ENCODE measurements around the gene DIP2C. TPM values are rescaled to one million over a fixed set of nuclear protein-coding genes. Genes with fewer than 3 reads are reported as not detected.
A peak's percentile ranks its signal among the peaks of the same experiment; 100 is the strongest.

The DIP2C gene
- total RNA-seq, 3 donors from 2014 or later, result 8.0 to 72.0 (median 8.5) TPM

DNA sequence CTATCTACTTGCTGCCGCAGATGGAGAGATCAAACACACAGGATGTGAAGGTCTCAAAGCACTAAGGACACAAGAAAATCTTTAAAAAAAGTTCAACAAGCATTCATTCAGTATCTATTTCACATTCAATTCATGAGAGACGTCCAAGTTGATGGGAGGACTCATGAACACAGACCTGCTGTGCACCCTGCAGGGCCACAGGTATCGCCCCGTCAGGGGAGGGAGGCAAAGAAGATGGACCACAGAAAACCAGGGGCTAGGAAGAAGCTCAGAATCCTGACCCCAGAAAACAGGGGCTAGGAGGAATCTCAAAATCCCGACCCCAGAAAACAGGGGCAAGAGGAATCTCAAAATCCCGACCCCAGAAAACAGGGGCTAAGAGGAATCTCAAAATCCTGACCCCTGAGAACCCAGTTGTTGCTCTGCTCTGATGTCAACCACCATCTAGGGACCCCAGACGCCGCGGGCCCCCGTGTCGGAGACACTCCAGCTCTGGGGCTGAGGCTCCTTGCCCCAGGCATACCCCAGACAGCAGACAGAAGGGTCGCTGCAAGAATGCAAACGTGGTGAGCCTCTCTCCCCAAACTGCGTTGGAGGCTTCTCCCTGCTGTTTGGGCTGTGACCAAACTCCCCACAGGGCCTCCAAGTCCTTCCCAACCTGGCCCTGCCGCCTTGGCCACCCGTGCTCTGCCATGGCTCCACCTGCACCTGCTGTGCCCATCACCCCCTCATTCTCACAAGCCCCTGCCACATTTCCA is 197.6 kb downstream of the DIP2C start:
- DNase-seq (no peak), ATAC-seq (no peak)
- H3K9me3 ChIP-seq, result no peaks in the 10 kb centered on the region
- no peaks in the 10 kb centered on the region for H3K36me3 ChIP-seq (ENCODE audit: low read depth)
- intact Hi-C loops (cut with DNase I, micrococcal nuclease), result no loop called here
- no peaks in the 10 kb centered on the region for H3K4me1 ChIP-seq (ENCODE audit: low read depth)
- no peak overlapping the region for H3K4me3 ChIP-seq
- TF ChIP-seq, protein P1, sequence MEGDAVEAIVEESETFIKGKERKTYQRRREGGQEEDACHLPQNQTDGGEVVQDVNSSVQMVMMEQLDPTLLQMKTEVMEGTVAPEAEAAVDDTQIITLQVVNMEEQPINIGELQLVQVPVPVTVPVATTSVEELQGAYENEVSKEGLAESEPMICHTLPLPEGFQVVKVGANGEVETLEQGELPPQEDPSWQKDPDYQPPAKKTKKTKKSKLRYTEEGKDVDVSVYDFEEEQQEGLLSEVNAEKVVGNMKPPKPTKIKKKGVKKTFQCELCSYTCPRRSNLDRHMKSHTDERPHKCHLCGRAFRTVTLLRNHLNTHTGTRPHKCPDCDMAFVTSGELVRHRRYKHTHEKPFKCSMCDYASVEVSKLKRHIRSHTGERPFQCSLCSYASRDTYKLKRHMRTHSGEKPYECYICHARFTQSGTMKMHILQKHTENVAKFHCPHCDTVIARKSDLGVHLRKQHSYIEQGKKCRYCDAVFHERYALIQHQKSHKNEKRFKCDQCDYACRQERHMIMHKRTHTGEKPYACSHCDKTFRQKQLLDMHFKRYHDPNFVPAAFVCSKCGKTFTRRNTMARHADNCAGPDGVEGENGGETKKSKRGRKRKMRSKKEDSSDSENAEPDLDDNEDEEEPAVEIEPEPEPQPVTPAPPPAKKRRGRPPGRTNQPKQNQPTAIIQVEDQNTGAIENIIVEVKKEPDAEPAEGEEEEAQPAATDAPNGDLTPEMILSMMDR (IDR thresholded peaks at IDR 0.05), result no peak

- intact Hi-C loops (cut with DNase I, micrococcal nuclease), result no loop called here
- H3K4me1 ChIP-seq (ENCODE audit: low read depth), result no peaks in the 10 kb centered on the region
- TF ChIP-seq, protein P1 (IDR thresholded peaks at IDR 0.05), result no peak
- no peaks in the 10 kb centered on the region for H3K36me3 ChIP-seq (ENCODE audit: low read depth)
- no peak overlapping the region for H3K4me3 ChIP-seq
- H3K9me3 ChIP-seq, result no peaks in the 10 kb centered on the region
- ATAC-seq (peak; percentile 43), DNase-seq (no peak)
These were observed 198.4 kb downstream of the DIP2C start for GRCh38 chr10:490891-491571.

- H3K4me3 ChIP-seq, result no peak overlapping the region
- ATAC-seq (peak; percentile 19), DNase-seq (no peak)
- H3K9me3 ChIP-seq, result no peaks in the 10 kb centered on the region
- no peaks in the 10 kb centered on the region for H3K4me1 ChIP-seq (ENCODE audit: low read depth)
- no peaks in the 10 kb centered on the region for H3K36me3 ChIP-seq (ENCODE audit: low read depth)
- intact Hi-C loops (cut with DNase I, micrococcal nuclease), result no loop called here
- TF ChIP-seq, protein P1 (IDR thresholded peaks at IDR 0.05), result no peak
These were observed 199.2 kb downstream of the DIP2C start for GRCh38 chr10:490256-490655.

GRCh38 chr10:489330-489729 is 200.1 kb downstream of the DIP2C start:
- ATAC-seq (no peak), DNase-seq (no peak)
- TF ChIP-seq, protein P1 (IDR thresholded peaks at IDR 0.05), result no peak
- H3K9me3 ChIP-seq, result no peaks in the 10 kb centered on the region
- intact Hi-C loops (cut with DNase I, micrococcal nuclease), result no loop called here
- H3K4me1 ChIP-seq (ENCODE audit: low read depth), result no peaks in the 10 kb centered on the region
- no peaks in the 10 kb centered on the region for H3K36me3 ChIP-seq (ENCODE audit: low read depth)
- H3K4me3 ChIP-seq, result no peak overlapping the region

DNA sequence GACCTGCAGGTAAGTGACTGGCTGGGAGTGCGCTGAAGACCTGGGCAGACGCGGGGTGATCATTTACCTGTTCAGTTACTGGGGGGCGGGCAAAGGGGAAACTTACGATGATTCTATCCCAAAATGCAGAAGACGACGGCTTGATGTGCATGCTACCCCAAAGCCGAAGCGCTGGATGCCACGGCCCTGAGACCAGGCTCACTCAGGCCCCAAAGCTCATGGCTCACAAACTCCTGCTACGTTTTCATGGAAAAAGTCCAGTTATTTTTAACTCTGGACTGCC is 200.6 kb downstream of the DIP2C start:
- ATAC-seq (no peak), DNase-seq (no peak)
- TF ChIP-seq, protein P1 (IDR thresholded peaks at IDR 0.05), result no peak
- H3K4me3 ChIP-seq, result no peak overlapping the region
- no peaks in the 10 kb centered on the region for H3K36me3 ChIP-seq (ENCODE audit: low read depth)
- no peaks in the 10 kb centered on the region for H3K4me1 ChIP-seq (ENCODE audit: low read depth)
- no peaks in the 10 kb centered on the region for H3K9me3 ChIP-seq
- intact Hi-C loops (cut with DNase I, micrococcal nuclease), result no loop called here

All from mucosa of descending colon (tissue), 3 donors.